MCF 10A (cell line): ENCODE data around the gene PARP2. TPM values are rescaled to one million over a fixed set of nuclear protein-coding genes. Genes with fewer than 3 reads are reported as not detected.

Experiments
- BruUV-seq: library from RNA; stranded (reverse); fragments of 400-500 nt; replicated peaks from 2 replicates; lab custom pipeline; 2021; lab: Mats Ljungman, UMichigan
- CTCF ChIA-PET: fragments of 300-600 bp; sonication (Branson Sonifier 250); formaldehyde crosslinking; extraction: SDS; loops from one replicate; lab custom pipeline; 2021; ENCODE audit warnings: antibody characterized with exemption, inconsistent platforms; lab: Yijun Ruan, JAX
- POLR2A ChIA-PET: fragments of 300-600, 350-650 bp; sonication (Branson Sonifier 250); formaldehyde crosslinking; extraction: SDS; loops from one replicate; lab custom pipeline; 2020; ENCODE audit warnings: antibody characterized with exemption, inconsistent platforms; lab: Yijun Ruan, JAX
- DNase-seq: peaks from one replicate; pipeline ENCODE4 v3.0.0-alpha.2; 2018; ENCODE audit not compliant: unreplicated experiment
- H3K27ac Mint-ChIP-seq: one replicate; pipeline ENCODE4 v1.8.0; 2022; ENCODE audit warnings: mild to moderate bottlenecking, low read depth, mixed read lengths; ENCODE audit not compliant: unreplicated experiment
- H3K27me3 Mint-ChIP-seq: one replicate; pipeline ENCODE4 v1.8.0; 2022; ENCODE audit warnings: mixed read lengths; ENCODE audit not compliant: insufficient read depth, unreplicated experiment
- H3K36me3 Mint-ChIP-seq: one replicate; pipeline ENCODE4 v1.8.0; 2022; ENCODE audit warnings: mild to moderate bottlenecking, moderate library complexity, mixed read lengths; ENCODE audit not compliant: insufficient read depth, unreplicated experiment
- H3K4me1 Mint-ChIP-seq: one replicate; pipeline ENCODE4 v1.8.0; 2022; ENCODE audit warnings: mixed read lengths; ENCODE audit not compliant: insufficient read depth, unreplicated experiment
- H3K4me3 Mint-ChIP-seq: one replicate; pipeline ENCODE4 v1.8.0; 2022; ENCODE audit warnings: mild to moderate bottlenecking, moderate library complexity, mixed read lengths; ENCODE audit not compliant: unreplicated experiment
- H3K9me3 Mint-ChIP-seq: one replicate; pipeline ENCODE4 v1.8.0; 2022; ENCODE audit warnings: mixed read lengths; ENCODE audit not compliant: unreplicated experiment
- CTCF ChIP-seq: fragments of 200-600 bp; IDR thresholded peaks from one replicate; pipeline ENCODE4 v1.8.0; 2022; ENCODE audit warnings: antibody characterized with exemption, mild to moderate bottlenecking; ENCODE audit not compliant: unreplicated experiment
- intact Hi-C: fragments of 100-400 bp; cut with micrococcal nuclease; formaldehyde crosslinking; loops from 2 replicates; pipeline ENCODE4 v1.14.1; 2022
- total RNA-seq: library from RNA; stranded (reverse); gene quantifications from 2 replicates; pipeline ENCODE4 v1.2.3, GENCODE V29; 2022

PARP2 gene
- total RNA-seq, 1 experiment from 2014 or later, result 33.4 TPM

- Mint-ChIP-seq H3K4me1 (no peaks in the 10 kb centered on the region), H3K27me3 (no peaks in the 10 kb centered on the region), H3K27ac (no peak overlapping the region), H3K4me3 (no peak overlapping the region), H3K36me3 (peaks cover 58% of the 10 kb centered on the region), H3K9me3 (no peaks in the 10 kb centered on the region)
- TF ChIP-seq CTCF, result no peak
- CTCF ChIA-PET, result interaction anchor here (1.2 to 2.3 kb wide), 2 partner anchors 28 to 57 kb away, joined by 3 to 8 read pairs; no protein-coding TSS in a partner anchor
- POLR2A ChIA-PET, result interaction anchor here (1.4 kb wide), 2 partner anchors 14 to 41 kb away, joined by 3 to 6 read pairs; partner anchors contain the start of gene PARP2
- intact Hi-C loops, result no loop called here
- no TSS peak for BruUV-seq
- DNase-seq, result no peak
These were observed 41.5 kb downstream of the PARP2 start for GRCh38 chr14:20384886-20385285.

DNA sequence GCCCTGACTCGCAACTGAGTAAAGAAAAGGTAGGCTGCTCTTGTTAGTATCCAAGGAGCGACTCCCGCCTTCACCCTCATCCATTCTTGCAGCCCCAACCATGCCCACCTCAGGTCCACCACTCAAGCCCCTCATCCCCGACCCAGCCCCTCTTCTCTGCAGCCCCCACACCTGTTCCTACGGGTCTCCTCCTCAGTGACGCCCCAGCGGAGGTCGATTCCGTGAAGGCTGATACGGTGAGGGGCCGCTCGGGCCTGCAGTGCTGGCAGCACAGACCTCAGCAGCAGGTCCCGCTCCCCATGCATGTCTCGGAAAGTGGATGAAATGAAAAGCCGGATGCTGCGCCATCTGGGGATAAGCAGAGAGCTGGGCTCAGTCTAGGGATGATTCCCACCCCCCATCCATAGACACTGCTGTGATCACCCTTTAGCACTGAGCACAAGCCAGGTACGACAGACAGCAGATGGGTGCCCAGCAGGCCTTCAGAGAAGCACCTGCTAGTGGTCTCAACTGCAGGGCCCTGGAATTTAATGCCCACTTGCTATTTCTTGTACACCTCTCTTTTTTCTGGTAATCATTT lies 42.9 kb downstream of the PARP2 start:
- Mint-ChIP-seq H3K27me3 (no peaks in the 10 kb centered on the region), H3K36me3 (peaks cover 64% of the 10 kb centered on the region), H3K4me1 (no peaks in the 10 kb centered on the region), H3K4me3 (no peak overlapping the region), H3K27ac (no peak overlapping the region), H3K9me3 (no peaks in the 10 kb centered on the region)
- ChIA-PET POLR2A (interaction anchor here (0.6 kb wide), 1 partner anchor 15 kb away, joined by 3 read pairs; no protein-coding TSS in a partner anchor), CTCF (interaction anchor here (2.3 kb wide), 1 partner anchor 59 kb away, joined by 8 read pairs; no protein-coding TSS in a partner anchor)
- no peak for TF ChIP-seq CTCF
- DNase-seq, result no peak
- intact Hi-C loops, result no loop called here
- BruUV-seq, result no TSS peak

DNA sequence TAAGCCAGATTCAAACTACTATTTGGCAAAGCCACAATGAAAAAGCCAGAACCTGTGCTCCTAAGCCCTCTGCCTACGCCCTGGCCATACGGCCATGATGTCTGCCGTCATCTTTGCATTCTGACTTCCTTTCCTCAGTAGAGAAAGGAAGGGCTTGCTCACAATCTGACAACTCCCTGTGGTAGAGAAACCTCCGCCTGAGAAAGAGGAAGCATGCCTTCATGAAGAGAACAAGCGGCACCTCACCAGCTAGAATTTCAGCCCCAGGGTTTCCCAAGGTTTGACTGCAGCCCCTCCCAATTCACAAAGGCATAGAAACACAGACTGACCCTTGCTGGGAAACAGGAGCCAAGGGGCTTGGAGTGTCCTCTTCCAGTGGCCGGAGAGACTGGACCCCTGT lies 44.1 kb downstream of the PARP2 start:
- no peak for DNase-seq
- intact Hi-C loops, result no loop called here
- CTCF ChIA-PET, result no interaction called here
- TF ChIP-seq CTCF, result no peak
- Mint-ChIP-seq H3K36me3 (peaks cover 76% of the 10 kb centered on the region), H3K4me3 (no peak overlapping the region), H3K4me1 (no peaks in the 10 kb centered on the region), H3K9me3 (no peaks in the 10 kb centered on the region), H3K27ac (no peak overlapping the region), H3K27me3 (no peaks in the 10 kb centered on the region)
- no TSS peak for BruUV-seq
- POLR2A ChIA-PET, result interaction anchor here (1.7 kb wide), 1 partner anchor 44 kb away, joined by 5 read pairs; the partner anchor contains the start of gene PARP2

DNA sequence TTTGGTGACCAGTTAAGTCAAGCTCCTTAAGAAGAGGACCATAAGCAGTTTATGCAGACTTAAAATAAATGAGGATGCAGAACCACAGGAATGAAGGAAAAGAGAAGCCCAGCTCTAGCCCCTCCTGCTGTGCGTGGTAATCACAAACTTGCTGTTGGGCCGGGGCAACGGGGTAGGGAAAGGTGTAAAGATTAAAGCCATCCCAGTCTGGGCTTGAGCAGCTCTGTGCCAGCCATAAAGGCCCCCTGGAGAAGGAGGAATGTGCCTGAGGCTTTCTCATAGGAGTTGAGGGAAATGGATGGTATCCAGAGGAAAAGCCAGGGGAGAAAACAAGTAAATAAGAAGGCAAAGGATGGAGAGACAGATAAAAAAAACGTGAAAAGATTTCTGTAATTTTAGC lies 44.7 kb downstream of the PARP2 start:
- Mint-ChIP-seq H3K27me3 (no peaks in the 10 kb centered on the region), H3K9me3 (no peaks in the 10 kb centered on the region), H3K27ac (no peak overlapping the region), H3K4me3 (no peak overlapping the region), H3K4me1 (no peaks in the 10 kb centered on the region), H3K36me3 (peaks cover 82% of the 10 kb centered on the region)
- POLR2A ChIA-PET, result interaction anchor here (1.7 kb wide), 1 partner anchor 45 kb away, joined by 5 read pairs; the partner anchor contains the start of gene PARP2
- no peak for TF ChIP-seq CTCF
- intact Hi-C loops, result no loop called here
- CTCF ChIA-PET, result no interaction called here
- BruUV-seq, result no TSS peak
- DNase-seq, result no peak
